K562 (cell line): ENCODE measurements around the gene GAD1. TPM values are rescaled to one million over a fixed set of nuclear protein-coding genes. Genes with fewer than 3 reads are reported as not detected.
A peak's percentile ranks its signal among the peaks of the same experiment; 100 is the strongest.

Experiments used
- CREM ChIP-seq: IDR thresholded peaks from 2 replicates; pipeline ENCODE4 v1.6.1; 2014; ENCODE audit warnings: antibody characterized with exemption, low read depth
- EP400 ChIP-seq: fragments of 450-650 bp; IDR thresholded peaks from 2 replicates; pipeline ENCODE4 v1.6.1; 2017; ENCODE audit warnings: antibody characterized with exemption, mild to moderate bottlenecking, moderate library complexity
- FOXK1 ChIP-seq: sonication (generic); formaldehyde crosslinking; IDR thresholded peaks from 2 replicates; pipeline ENCODE4 v1.8.0; 2022; ENCODE audit warnings: missing genetic modification reagents, mild to moderate bottlenecking, borderline replicate concordance
- FOXO4 ChIP-seq: fragments of 450-650 bp; formaldehyde crosslinking; IDR thresholded peaks from 2 replicates; pipeline ENCODE4 v1.4.0; 2020; ENCODE audit warnings: mild to moderate bottlenecking, moderate library complexity
- HMG20A ChIP-seq: fragments of 450-650 bp; formaldehyde crosslinking; conservative IDR thresholded peaks from 2 replicates; pipeline ENCODE4 v1.4.0; 2020; ENCODE audit warnings: mild to moderate bottlenecking, mixed read lengths
- HNRNPLL ChIP-seq: fragments of 200-400 bp; formaldehyde crosslinking; IDR thresholded peaks from 2 replicates; pipeline ENCODE4 v1.6.1; 2017; ENCODE audit warnings: low read length, low read depth, mild to moderate bottlenecking; ENCODE audit not compliant: poor library complexity, severe bottlenecking
- KDM5B ChIP-seq: fragments of 200-600 bp; sonication (generic); IDR thresholded peaks from 2 replicates; pipeline ENCODE4 v1.6.1; 2012; ENCODE audit warnings: low read depth, mild to moderate bottlenecking, moderate library complexity, low read length, control low read depth, inconsistent platforms; ENCODE audit not compliant: insufficient replicate concordance
- MBD1 ChIP-seq: fragments of 250-450 bp; sonication (Bioruptor Pico); IDR thresholded peaks from 2 replicates; pipeline ENCODE4 v1.8.0; 2022; ENCODE audit warnings: inconsistent platforms
- MLLT1 ChIP-seq, 2 experiments: fragments of 450-650 bp; IDR thresholded peaks; 2 replicates each; pipeline ENCODE4 v1.6.1; 2016
- NBN ChIP-seq: fragments of 450-650 bp; IDR thresholded peaks from 2 replicates; pipeline ENCODE4 v1.6.1; 2016; ENCODE audit warnings: low read depth, mild to moderate bottlenecking
- PCBP1 ChIP-seq: fragments of 200-400 bp; formaldehyde crosslinking; IDR thresholded peaks from 2 replicates; pipeline ENCODE4 v1.6.1; 2018; ENCODE audit warnings: mild to moderate bottlenecking, low read depth, low read length; ENCODE audit not compliant: poor library complexity, severe bottlenecking
- SAP30 ChIP-seq: fragments of 200-600 bp; sonication (generic); IDR thresholded peaks from 2 replicates; pipeline ENCODE4 v1.6.1; 2012; ENCODE audit warnings: borderline replicate concordance, low read depth, mild to moderate bottlenecking, moderate library complexity, low read length, control low read depth, inconsistent platforms; ENCODE audit not compliant: insufficient read depth, poor library complexity, severe bottlenecking
- THRA ChIP-seq: fragments of 450-650 bp; IDR thresholded peaks from 2 replicates; pipeline ENCODE4 v1.6.1; 2017; ENCODE audit warnings: mild to moderate bottlenecking, moderate library complexity
- ZBTB33 ChIP-seq: sonication (generic); formaldehyde crosslinking; IDR thresholded peaks from 2 replicates; pipeline ENCODE4 v1.8.1; 2023; ENCODE audit warnings: mild to moderate bottlenecking, missing genetic modification reagents
- ZNF444 ChIP-seq: fragments of 250-450 bp; sonication (Bioruptor Pico); IDR thresholded peaks from 2 replicates; pipeline ENCODE4 v1.4.0; 2020; ENCODE audit warnings: mild to moderate bottlenecking, moderate library complexity
- ZNF507 ChIP-seq: conservative IDR thresholded peaks from 2 replicates; pipeline ENCODE4 v1.6.1; 2017; ENCODE audit warnings: missing genetic modification characterization, missing compliant biosample characterization
- ZNF766 ChIP-seq: fragments of 200-800 bp; sonication (Bioruptor generic); conservative IDR thresholded peaks from 2 replicates; pipeline ENCODE4 v1.6.1; 2016; ENCODE audit warnings: missing genetic modification characterization, missing compliant biosample characterization
- polyA plus RNA-seq, 8 experiments: library from polyadenylated mRNA; depleted of rRNA in 4 of 8; stranded (reverse) in 5 of 8; unstranded in 3 of 8; fragments of >200 nt; fragmentation: Nextera tagmentation in 2 of 8; fragmentation: Illumina TruSeq in 1 of 8; extraction: Ambion mirVana in 2 of 8; extraction: Trizol in 1 of 8; gene quantifications; 2 replicates each; pipeline versions ENCODE4 v1.2.1 to v1.2.3, GENCODE V29; 2011 to 2014; ENCODE audit warnings: inconsistent platforms in 1 of 8, missing spikeins in 1 of 8
- total RNA-seq, 7 experiments: library from RNA; depleted of rRNA in 6 of 7; stranded (reverse); fragments of >200 nt in 6 of 7; fragmentation: Illumina TruSeq in 2 of 7; extraction: Trizol in 2 of 7; gene quantifications; 2 replicates each; pipeline versions ENCODE4 v1.2.1 to v1.2.3, GENCODE V29; 2011 to 2021; ENCODE audit warnings: low replicate concordance in 1 of 7

The GAD1 gene
- total and polyA plus RNA-seq, 9 of the 15 experiments (the other 6 are each of a cell fraction or from before 2014, with no cell fraction given): 2.7 to 29.1 (median 15.7) TPM

GRCh38 chr2:170817093-170818035, 677 bp downstream of the GAD1 start (continued):
- TF ChIP-seq PCBP1: peak; percentile 57
- TF ChIP-seq FOXO4 (CRISPR knock-in tag): no peak
- no peak; the same call in 1 of the 2 replicates for TF ChIP-seq ZBTB33 (CRISPR knock-in tag)
- peak; percentile 71 for TF ChIP-seq MBD1 (CRISPR knock-in tag)
- no peak for TF ChIP-seq ZNF444 (CRISPR knock-in tag)
- TF ChIP-seq FOXK1 (CRISPR knock-in tag): 0 out of 2 replicates have a peak, but pooled peaks have one; percentile 3
- TF ChIP-seq SAP30: no peak
- 0 out of 2 replicates have a peak, but pooled peaks have one; percentile 36 for TF ChIP-seq ZNF766
- TF ChIP-seq HNRNPLL: peak; percentile 33
- TF ChIP-seq EP400: no peak
- TF ChIP-seq HMG20A (CRISPR knock-in tag): no peak
- peak; percentile 16 for TF ChIP-seq KDM5B
- no peak for TF ChIP-seq ZNF507 (tag)
- no peak for TF ChIP-seq MLLT1 (IDR thresholded peaks at IDR 0.05)
- no peak for TF ChIP-seq CREM
- TF ChIP-seq NBN: 0 out of 2 replicates have a peak, but pooled peaks have one; percentile 2
- TF ChIP-seq THRA: no peak
